ENCODE data around the gene SGMS1. TPM values are rescaled to one million over a fixed set of nuclear protein-coding genes. Genes with fewer than 3 reads are reported as not detected.

SGMS1 gene
- total RNA-seq, 1 experiment from 2014 or later: 20.4 TPM

- peaks cover 7 to 10% of the 10 kb centered on the region in 2 experiments for H3K4me1 Mint-ChIP-seq
- Histone ChIP-seq H3K9ac (ENCODE audit: extremely low read depth, insufficient read length, low read length) (no peak overlapping the region), H3K14ac (ENCODE audit: insufficient read depth, low read length) (no peak overlapping the region), H3K27ac (ENCODE audit: insufficient read length, low read depth, low read length) (no peak overlapping the region), H3T11ph (ENCODE audit: low read length) (no peak overlapping the region), H3K23me2 (ENCODE audit: insufficient read length, low read depth, low read length, poor library complexity, severe bottlenecking) (no peaks in the 10 kb centered on the region), H3K79me1 (ENCODE audit: insufficient read depth, low read depth, low read length, poor library complexity, severe bottlenecking) (no peaks in the 10 kb centered on the region), H4K5ac (ENCODE audit: insufficient read length, low read depth, low read length) (no peak overlapping the region), H2BK120ac (ENCODE audit: low read depth, low read length, poor library complexity, severe bottlenecking) (no peak overlapping the region), H3K4me1 (ENCODE audit: insufficient read depth, low read length) (no peaks in the 10 kb centered on the region), H2BK5ac (ENCODE audit: insufficient read length, low read length) (no peak overlapping the region), H3K27me3 (ENCODE audit: insufficient read depth, low read length) (no peaks in the 10 kb centered on the region), H3K56ac (ENCODE audit: insufficient read length, low read depth, low read length) (no peak overlapping the region), H3K4ac (ENCODE audit: low read depth, low read length) (no peak overlapping the region), H2AK5ac (ENCODE audit: insufficient read length, low read length) (no peak overlapping the region), H3K18ac (ENCODE audit: insufficient read length, low read depth, low read length) (no peak overlapping the region), H3K4me2 (ENCODE audit: insufficient read depth, insufficient read length, low read length) (no peak overlapping the region), H4K20me1 (ENCODE audit: control insufficient read depth, insufficient read depth, insufficient read length) (no peaks in the 10 kb centered on the region), H2BK12ac (ENCODE audit: insufficient read length, low read depth, low read length) (no peak overlapping the region), H3K23ac (ENCODE audit: insufficient read length, low read depth, low read length) (no peak overlapping the region), H2AFZ (ENCODE audit: low read length) (no peak overlapping the region), H4K8ac (replicated peaks; ENCODE audit: insufficient read length, low read depth, low read length) (no peak overlapping the region), H3K9me3 (ENCODE audit: control insufficient read depth, low read depth, low read length) (no peaks in the 10 kb centered on the region), H2BK20ac (ENCODE audit: low read depth, low read length, poor library complexity, severe bottlenecking) (no peak overlapping the region), H4K91ac (ENCODE audit: insufficient read length, low read depth, low read length) (no peak overlapping the region), H3K79me2 (ENCODE audit: insufficient read depth, low read length) (no peaks in the 10 kb centered on the region), H2BK15ac (ENCODE audit: low read depth, low read length) (no peak overlapping the region)
- no peaks in the 10 kb centered on the region for H3K9me3 Mint-ChIP-seq
- no peak for TF ChIP-seq CTCF (conservative IDR thresholded peaks at IDR 0.05)
- no peak for DNase-seq
- no CpG with 5 or more reads among the region's 2 CpGs for WGBS (ENCODE audit: extremely low coverage, insufficient read length, low lambda C conversion rate)
- H3K36me3 Mint-ChIP-seq (ENCODE audit: insufficient read depth in 1 of 3, low read depth in 3 of 3): no peaks in the 10 kb centered on the region
- no peaks in the 10 kb centered on the region for H3K27me3 Mint-ChIP-seq (ENCODE audit: low read depth)
- H3K4me3 Mint-ChIP-seq: no peak overlapping the region
- no peak overlapping the region for H3K27ac Mint-ChIP-seq
These were observed 292.3 kb downstream of the SGMS1 start for GRCh38 chr10:50331486-50331885.
